NCI-H460 (cell line): Measurements from ENCODE around the gene PDCD1. TPM values are rescaled to one million over a fixed set of nuclear protein-coding genes. Genes with fewer than 3 reads are reported as not detected.
"Not testable (repeated sequence)": the region's sequence is repeated elsewhere in the genome, so short reads cannot be mapped to it uniquely, and the experiment has no call there.

Experiments
- DNase-seq: peaks from one replicate; pipeline ENCODE4 v3.0.0-alpha.2; 2016; ENCODE audit warnings: low read depth; ENCODE audit errors: extremely low read depth
- total RNA-seq: library from RNA; depleted of rRNA; stranded (reverse); fragments of >200 nt; shearing (Covaris generic); gene quantifications from 2 replicates; pipeline ENCODE4 v1.2.3, GENCODE V29; 2014; rRNA removed

Gene PDCD1
- total RNA-seq, 1 experiment from 2014 or later, result not detected

DNA sequence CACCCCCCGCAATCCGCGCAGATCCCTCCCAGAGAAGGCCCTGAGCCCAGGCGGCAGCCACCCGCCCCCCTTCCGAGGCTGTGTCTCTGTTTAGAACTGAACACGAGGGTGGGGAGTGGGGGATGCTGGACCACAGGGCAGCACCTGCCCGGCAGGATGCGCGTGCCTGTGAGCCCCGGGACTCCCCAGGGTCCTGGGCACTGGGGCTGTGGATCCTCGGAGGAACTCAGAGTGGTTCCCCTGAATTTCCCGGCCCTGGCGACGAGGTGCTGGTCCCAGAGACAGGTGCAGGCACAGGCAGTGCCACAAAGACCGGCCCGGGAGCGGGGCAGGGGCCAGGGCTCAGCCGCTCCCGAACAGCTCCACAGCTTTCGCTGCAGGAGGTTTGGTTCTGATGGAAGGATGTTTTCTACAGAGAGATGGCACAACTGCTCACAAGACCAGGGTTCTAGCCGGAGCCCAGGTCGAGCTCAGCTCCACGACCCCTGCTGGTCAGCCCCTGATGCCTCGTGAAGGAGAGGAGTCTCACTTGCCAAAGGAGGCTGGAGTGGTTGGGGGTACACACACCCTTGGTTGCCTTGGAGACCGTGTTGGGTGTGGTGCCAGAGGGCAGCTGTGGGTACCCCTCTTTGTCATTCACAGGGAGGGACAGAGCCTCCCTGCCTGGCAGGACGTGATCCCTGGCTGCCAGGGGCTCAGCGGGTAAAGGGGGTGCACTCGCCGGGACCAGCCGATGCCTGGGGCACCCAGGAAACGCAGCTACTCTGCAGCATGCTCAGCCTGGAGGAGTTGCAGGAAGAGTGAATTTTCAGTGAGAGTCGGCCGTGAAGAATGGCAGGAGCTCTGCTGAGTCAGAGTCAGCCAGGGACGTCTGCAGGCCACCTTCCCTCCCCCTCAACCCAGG, 54.1 kb downstream of the PDCD1 start:
- DNase-seq, result no peak

DNA sequence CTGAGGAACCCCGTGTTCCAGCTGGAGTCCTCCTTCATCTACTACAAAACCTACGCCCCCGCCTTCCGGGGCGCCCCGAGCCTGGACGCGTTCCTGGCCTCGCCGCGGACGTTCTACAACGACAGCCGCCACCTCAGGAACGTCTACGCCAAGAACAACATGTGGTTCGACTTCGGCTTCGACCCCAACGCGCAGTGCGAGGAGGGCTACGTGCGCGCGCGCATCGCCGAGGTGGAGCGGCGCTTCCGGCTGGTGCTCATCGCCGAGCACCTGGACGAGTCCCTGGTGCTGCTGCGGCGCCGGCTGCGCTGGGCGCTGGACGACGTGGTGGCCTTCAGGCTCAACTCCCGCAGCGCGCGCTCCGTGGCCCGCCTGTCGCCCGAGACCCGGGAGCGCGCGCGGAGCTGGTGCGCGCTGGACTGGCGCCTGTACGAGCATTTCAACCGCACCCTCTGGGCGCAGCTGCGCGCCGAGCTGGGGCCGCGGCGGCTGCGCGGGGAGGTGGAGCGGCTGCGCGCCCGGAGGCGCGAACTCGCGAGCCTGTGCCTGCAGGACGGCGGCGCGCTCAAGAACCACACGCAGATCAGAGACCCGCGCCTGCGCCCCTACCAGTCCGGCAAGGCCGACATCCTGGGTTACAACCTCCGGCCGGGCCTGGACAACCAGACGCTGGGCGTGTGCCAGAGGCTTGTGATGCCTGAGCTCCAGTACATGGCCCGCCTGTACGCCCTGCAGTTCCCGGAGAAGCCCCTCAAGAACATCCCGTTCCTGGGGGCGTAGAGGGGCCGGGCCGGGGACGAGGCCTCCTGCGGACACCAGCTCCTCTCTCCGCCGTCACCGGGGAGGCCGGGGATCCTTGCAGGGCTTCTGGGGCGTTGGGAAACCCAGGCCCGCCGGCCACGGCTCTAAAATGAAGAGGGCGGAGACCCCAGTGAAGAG, 55.0 kb downstream of the PDCD1 start:
- peak; percentile 26 for DNase-seq

DNA sequence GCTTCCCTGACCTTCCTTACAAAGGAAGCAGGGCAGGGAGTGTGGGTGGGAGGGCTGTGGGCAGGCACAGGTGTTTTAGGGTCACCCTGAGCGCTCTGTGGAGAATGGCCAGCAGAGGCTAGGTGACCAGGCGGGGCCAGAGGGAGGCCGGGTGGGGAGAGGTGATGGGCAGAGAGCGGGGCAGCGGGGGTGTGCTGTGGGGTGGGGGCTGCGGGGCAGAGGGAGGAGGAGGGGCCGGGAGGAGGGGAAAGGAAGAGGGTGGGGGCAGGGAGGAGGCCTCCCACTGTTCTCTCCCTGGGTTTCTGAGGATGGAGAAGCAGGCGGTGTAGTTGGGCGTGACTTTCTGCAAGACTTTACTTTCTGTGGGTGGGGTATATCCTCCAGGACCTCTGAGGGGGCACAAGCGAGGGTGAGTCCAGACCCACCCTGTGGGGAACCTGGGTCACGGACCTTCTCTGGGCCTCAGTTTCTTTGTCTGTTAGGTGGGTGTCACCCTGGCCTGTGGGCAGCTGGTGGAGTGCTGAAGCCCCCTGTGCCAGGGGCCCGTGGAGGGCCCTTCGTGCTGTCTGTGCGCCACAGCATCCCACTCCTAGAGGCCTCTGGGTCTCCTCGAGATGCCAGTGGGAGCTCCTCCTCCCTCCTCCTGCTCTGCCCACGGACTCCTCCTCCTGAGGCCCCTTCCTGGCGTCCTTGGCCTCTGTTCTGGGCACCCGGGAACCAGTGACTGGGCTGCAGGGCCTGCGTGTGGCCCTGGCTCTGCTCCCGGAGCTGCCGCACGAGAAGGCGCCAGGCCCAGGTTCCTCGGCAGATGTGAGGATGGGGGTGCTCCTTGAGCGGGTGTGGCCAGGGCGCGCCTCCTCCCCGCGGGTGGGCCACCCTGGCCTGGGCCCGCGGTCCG, 56.0 kb downstream of the PDCD1 start:
- no peak for DNase-seq

DNA sequence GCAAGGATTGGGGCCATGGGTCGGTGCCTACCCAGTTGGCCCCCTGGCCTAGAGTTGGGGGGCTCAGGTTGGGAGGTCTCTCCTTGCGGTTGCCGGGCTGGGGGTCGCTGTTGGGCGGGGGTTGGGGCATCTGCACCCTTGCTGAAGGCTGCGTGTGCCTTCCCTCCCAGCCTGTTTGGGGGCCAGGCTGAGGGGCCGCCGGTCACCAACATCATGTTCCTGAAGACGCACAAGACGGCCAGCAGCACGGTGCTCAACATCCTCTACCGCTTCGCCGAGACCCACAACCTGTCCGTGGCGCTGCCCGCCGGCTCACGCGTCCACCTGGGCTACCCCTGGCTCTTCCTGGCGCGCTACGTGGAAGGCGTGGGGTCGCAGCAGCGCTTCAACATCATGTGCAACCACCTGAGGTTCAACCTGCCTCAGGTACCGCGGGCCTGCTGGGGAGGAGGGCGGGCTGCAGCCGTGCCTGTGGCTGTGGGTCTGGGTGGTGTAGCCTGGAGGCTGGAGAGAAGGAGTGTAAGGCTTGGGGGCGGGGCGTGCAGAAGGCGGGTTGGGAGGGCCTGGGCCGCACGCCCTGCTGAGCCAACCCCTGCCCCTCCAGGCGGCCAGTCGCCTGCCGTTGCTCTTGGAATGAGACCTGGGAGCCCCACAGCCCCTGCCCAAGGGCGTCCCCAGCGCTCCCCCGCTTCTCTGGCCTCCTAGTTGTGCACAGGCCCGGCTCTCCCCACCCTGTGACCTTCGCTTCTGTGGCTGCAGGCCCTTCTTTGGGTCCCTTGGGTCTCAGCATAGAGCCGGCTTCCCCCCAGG, 56.9 kb downstream of the PDCD1 start:
- no peak for DNase-seq

DNA sequence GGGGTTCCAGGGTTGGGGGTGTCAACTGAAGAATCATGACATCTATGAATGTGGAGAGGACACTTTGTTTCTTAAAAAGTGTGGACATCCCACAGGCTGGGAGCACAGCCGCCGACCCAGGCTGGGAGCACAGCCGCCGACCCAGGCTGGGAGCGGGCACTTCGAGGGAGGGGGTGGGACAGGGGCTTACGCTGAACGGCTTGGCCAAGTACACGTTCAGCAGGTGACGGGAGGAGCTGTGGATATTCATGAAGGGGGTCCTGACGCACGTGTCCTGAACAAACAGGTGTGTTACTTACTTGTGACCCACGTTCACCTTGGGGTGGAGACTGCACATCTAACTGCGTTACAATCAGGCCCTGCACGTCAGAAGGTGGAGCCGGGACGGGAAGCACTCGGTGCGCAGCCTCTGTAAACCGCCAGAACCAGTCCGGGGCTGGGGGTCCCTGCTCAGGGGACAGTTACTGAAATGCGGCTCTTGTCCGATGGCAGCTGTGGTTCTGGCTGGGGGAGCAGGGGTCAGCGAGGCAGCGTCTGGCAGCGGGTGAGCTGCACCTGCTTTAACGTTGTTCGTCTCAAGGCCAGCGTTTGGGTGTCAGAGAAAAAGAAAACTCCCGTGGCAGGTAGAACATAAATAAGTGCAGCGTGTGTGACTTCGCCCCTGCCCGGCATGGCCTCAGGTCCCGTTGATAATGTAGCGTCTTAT, 58.3 kb downstream of the PDCD1 start:
- not testable (repeated sequence) for DNase-seq

Other genes starting within 250 kb of the PDCD1 start
- gene THAP4, start 221.7 kb downstream of the PDCD1 start, total RNA-seq, result 71.9 and 77.0 TPM in 2 replicates
- gene ATG4B, start 221.2 kb downstream of the PDCD1 start, total RNA-seq, result 51.2 and 55.2 TPM in 2 replicates
- gene DTYMK, start 172.1 kb downstream of the PDCD1 start, total RNA-seq, result 57.4 and 70.3 TPM in 2 replicates
- 39.0 and 39.1 TPM in 2 replicates for gene ING5, start 156.9 kb downstream of the PDCD1 start, total RNA-seq
- 9.1 and 10.3 TPM in 2 replicates for gene D2HGDH, start 124.3 kb downstream of the PDCD1 start, total RNA-seq
- 0.10 TPM in 1 of 2 replicates, not detected in the other for gene GAL3ST2, start 82.1 kb downstream of the PDCD1 start, total RNA-seq
- gene NEU4, start 49.7 kb downstream of the PDCD1 start, total RNA-seq, result 0.35 and 0.37 TPM in 2 replicates
- not detected in 2 replicates for gene RTP5, start 10.8 kb upstream of the PDCD1 start, total RNA-seq